Stimulated activated naive CD8-positive, alpha-beta T cell treated with anti-CD3 and anti-CD28 coated beads, Interleukin-15, amount 100 ng/mL, for 72 hours (primary cell): ENCODE data around the gene HSPA6.
A peak's percentile ranks its signal among the peaks of the same experiment; 100 is the strongest.
"Not testable (repeated sequence)": the region's sequence is repeated elsewhere in the genome, so short reads cannot be mapped to it uniquely, and the experiment has no call there.

Experiments
- ATAC-seq: fragments of 150-1000 bp; cut with Tn5 transposase; 2 replicates; pipeline ENCODE4 v1.10.0; 2021; ENCODE audit warnings: mild to moderate bottlenecking, moderate library complexity
- DNase-seq, 2 donors: peaks; one replicate each; pipeline ENCODE4 v3.0.0; 2021 to 2022
- H3K27ac Mint-ChIP-seq, 2 donors: one replicate each; pipeline ENCODE4 v1.8.0; 2022; ENCODE audit warnings: mild to moderate bottlenecking in 2 of 2, mixed read lengths in 2 of 2, moderate library complexity in 2 of 2
- H3K27me3 Mint-ChIP-seq: one replicate; pipeline ENCODE4 v1.8.0; 2022; ENCODE audit warnings: mixed read lengths
- H3K4me1 Mint-ChIP-seq: one replicate; pipeline ENCODE4 v1.8.0; 2022; ENCODE audit warnings: mild to moderate bottlenecking, mixed read lengths
- H3K4me3 Mint-ChIP-seq, 2 donors: one replicate each; pipeline ENCODE4 v1.8.0; 2022; ENCODE audit warnings: mild to moderate bottlenecking in 2 of 2, mixed read lengths in 2 of 2, moderate library complexity in 1 of 2
- H3K9me3 Mint-ChIP-seq, 2 donors: one replicate each; pipeline ENCODE4 v1.8.0; 2022; ENCODE audit warnings: mixed read lengths in 2 of 2

Gene HSPA6

DNA sequence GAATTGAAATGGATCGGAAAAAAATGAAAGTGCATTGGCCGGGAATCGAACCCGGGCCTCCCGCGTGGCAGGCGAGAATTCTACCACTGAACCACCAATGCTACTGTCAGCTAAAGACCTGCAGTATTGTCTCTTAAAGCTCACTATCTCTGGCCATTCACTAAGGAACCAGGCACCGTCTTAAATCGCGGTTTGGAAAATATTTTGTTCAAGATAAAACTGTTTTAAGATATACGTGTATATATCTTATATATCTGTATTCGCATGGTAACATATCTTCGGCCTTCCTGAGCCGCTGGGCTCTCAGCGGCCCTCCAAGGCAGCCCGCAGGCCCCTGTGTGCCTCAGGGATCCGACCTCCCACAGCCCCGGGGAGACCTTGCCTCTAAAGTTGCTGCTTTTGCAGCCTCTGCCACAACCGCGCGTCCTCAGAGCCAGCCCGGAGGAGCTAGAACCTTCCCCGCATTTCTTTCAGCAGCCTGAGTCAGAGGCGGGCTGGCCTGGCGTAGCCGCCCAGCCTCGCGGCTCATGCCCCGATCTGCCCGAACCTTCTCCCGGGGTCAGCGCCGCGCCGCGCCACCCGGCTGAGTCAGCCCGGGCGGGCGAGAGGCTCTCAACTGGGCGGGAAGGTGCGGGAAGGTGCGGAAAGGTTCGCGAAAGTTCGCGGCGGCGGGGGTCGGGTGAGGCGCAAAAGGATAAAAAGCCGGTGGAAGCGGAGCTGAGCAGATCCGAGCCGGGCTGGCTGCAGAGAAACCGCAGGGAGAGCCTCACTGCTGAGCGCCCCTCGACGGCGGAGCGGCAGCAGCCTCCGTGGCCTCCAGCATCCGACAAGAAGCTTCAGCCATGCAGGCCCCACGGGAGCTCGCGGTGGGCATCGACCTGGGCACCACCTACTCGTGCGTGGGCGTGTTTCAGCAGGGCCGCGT lies at the start of gene HSPA6:
TSS of gene HSPA6 (plus strand) at position 724 of the 925 bp plus-strand sequence. CDS start at position 843, 119 bp downstream.
- Mint-ChIP-seq H3K9me3 (peaks cover 6 to 14% of the 10 kb centered on the region in 2 donors), H3K4me1 (peaks cover 14% of the 10 kb centered on the region), H3K27me3 (peaks cover 28% of the 10 kb centered on the region), H3K27ac (peak within 1 kb of the TSS; percentile 92 to 100), H3K4me3 (peak within 1 kb of the TSS; percentile 81 to 85)
- peak; percentile 79 for ATAC-seq
- peak; percentile 73 to 78 for DNase-seq

DNA sequence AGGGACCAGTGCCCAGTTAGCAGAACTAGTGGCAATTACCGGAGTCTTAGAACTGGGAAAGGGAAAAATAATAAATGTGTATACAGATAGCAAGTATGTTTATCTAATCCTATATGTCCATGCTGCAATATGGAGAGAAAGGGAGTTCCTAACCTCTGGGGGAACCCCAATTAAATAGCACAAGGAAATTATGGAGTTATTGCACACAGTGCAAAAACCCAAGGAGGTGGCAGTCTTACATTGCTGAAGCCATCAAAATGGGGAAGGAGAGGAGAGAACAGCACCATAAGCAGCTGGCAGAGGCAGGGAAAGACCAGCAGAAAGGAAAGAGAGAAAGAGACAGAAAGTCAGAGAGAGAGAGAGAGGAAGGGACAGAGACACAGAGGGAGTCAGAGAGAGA lies 46.6 kb upstream of the HSPA6 start:
- not testable (repeated sequence) for H3K27ac Mint-ChIP-seq, H3K4me3 Mint-ChIP-seq, DNase-seq, H3K4me1 Mint-ChIP-seq, ATAC-seq, H3K9me3 Mint-ChIP-seq
- peaks cover 29% of the 10 kb centered on the region for H3K27me3 Mint-ChIP-seq

DNA sequence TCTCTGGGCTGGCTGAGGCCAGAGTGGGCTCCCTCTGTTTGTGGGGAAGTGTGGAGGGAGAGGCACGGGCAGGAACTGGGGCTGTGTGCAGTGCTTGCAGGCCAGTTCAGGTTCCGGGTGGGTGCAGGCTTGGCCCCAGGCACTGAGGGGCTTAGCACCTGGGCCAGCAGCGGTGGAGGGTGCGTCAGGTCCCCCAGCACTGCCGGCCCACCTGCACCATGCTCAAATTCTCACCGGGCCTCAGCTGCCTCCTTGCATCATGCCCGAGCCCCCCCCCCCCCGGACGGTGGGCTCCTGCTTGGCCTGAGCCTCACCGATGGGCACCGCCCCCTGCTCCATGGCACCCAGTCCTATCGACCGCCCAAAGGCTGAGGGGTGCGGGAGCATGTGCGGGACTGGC lies 45.4 kb upstream of the HSPA6 start:
- ATAC-seq (no peak), DNase-seq (no peak)
- H3K27me3 Mint-ChIP-seq: peaks cover 16% of the 10 kb centered on the region
- no peaks in the 10 kb centered on the region for H3K4me1 Mint-ChIP-seq
- no peak overlapping the region for H3K4me3 Mint-ChIP-seq
- H3K27ac Mint-ChIP-seq: no peak overlapping the region
- no peaks in the 10 kb centered on the region for H3K9me3 Mint-ChIP-seq

DNA sequence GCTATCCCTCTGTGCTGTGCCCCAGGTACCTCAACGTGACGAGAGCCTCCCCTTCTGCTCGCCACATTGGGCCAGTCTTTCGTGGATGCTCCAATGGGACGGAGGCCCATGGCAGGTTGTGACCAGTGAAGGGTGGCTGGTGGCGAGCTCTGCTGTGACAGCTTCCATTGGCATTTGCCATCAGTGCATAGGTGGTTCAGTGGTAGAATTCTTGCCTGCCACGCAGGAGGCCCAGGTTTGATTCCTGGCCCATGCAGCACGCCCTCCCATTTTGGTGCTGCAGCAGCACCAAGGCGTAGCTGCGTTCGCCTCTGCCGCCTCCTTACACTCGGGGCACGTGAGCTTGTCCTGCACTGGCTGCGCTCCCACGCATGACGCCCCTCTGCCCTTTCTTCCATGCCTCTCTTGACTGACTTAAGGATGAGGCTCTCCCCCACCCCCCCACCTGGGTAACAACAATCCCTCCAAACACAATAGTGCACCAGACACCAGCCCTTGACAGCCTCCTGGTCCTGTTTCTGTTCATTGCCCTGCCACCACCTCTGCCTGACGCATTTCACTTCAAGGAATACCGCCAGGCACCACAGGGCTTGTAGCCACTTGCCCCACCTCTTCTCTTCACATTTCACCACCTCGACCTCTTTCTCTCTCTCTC lies 43.8 kb upstream of the HSPA6 start:
- no peak overlapping the region for H3K4me3 Mint-ChIP-seq
- DNase-seq (no peak), ATAC-seq (no peak)
- H3K4me1 Mint-ChIP-seq: no peaks in the 10 kb centered on the region
- no peak overlapping the region for H3K27ac Mint-ChIP-seq
- no peaks in the 10 kb centered on the region for H3K9me3 Mint-ChIP-seq
- peaks cover 7% of the 10 kb centered on the region for H3K27me3 Mint-ChIP-seq

DNA sequence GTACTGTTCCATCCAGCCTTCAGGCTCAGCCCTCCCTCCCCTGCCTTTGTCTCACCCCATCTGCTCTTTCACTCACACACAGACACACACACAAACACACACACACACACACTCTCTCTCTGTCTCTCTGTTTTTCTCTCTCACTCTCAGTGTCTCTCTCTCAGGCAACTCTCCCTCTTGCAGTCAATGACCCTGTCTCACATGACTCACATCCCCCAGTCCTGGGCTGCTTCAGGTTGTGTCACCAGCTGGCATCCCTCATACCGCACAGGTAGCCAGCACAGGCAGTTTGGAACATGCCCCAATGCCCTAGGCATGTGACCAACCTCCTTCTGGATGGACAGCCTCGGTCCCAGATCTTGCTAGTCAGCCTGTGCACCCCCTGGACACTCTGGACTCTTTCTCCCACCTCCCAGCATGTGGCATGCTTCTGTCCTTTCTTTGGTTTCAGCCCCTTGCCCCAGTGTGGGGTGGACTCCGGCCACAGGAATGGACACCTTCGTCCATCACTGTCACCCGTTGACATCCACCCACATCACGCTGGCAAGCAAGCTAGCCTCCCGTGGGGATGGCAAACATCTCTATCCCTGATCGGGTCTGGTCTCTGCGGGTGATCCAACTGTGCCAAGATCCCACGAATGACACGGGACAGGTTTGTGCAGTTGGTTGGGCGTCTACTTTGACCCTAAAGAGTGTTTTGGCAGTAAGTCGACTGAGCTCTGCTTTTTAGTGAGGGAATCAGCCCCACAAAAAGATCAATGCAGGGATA lies 42.5 kb upstream of the HSPA6 start:
- no peak for ATAC-seq
- H3K4me1 Mint-ChIP-seq: no peaks in the 10 kb centered on the region
- no peak for DNase-seq
- H3K27ac Mint-ChIP-seq: no peak overlapping the region
- H3K9me3 Mint-ChIP-seq: no peaks in the 10 kb centered on the region
- peaks cover 7% of the 10 kb centered on the region for H3K27me3 Mint-ChIP-seq
- H3K4me3 Mint-ChIP-seq: no peak overlapping the region

DNA sequence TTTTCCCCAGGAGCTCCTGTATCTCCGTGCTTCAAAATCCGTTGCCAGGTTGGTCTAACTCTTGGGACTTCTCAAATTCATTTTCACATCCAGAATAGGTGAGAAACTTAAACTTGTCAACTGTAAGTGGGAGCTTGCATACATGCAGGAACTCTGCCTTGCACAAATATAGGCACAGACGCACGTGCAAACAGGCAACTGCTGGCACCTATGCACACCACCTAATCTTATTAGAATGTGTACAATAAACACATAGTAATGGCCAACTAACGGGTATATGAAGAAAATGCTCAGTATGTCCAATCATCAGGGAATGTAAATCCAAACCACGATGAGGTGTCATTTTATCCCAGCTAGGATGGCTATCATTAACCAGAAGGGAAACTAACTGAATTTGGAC lies 41.7 kb upstream of the HSPA6 start:
- DNase-seq (no peak), ATAC-seq (no peak)
- no peak overlapping the region for H3K27ac Mint-ChIP-seq
- H3K27me3 Mint-ChIP-seq: peaks cover 7% of the 10 kb centered on the region
- no peak overlapping the region for H3K4me3 Mint-ChIP-seq
- no peaks in the 10 kb centered on the region for H3K4me1 Mint-ChIP-seq
- no peaks in the 10 kb centered on the region for H3K9me3 Mint-ChIP-seq

DNA sequence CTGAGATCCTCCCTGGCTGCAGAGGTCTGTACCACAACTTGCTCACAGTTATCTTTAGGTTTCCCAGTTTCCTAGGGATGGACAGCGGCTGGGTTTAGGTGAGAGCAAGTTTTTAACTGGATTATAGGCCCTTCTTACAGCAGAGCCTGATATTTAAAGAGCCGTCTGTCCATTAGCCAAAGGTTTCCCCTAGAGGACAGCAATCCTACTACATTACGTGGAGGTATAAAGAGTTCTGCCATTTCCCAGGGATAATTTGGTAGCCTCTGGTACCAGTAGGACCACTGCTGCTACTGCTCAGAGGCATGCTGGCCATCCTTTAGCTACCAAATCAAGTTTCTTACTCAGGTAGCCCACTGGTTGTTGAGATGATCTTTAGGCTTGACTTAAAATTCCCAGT lies 41.0 kb upstream of the HSPA6 start:
- H3K4me1 Mint-ChIP-seq: no peaks in the 10 kb centered on the region
- H3K27ac Mint-ChIP-seq: no peak overlapping the region
- no peak overlapping the region for H3K4me3 Mint-ChIP-seq
- H3K27me3 Mint-ChIP-seq: peaks cover 10% of the 10 kb centered on the region
- DNase-seq (no peak), ATAC-seq (no peak)
- H3K9me3 Mint-ChIP-seq: no peaks in the 10 kb centered on the region

DNA sequence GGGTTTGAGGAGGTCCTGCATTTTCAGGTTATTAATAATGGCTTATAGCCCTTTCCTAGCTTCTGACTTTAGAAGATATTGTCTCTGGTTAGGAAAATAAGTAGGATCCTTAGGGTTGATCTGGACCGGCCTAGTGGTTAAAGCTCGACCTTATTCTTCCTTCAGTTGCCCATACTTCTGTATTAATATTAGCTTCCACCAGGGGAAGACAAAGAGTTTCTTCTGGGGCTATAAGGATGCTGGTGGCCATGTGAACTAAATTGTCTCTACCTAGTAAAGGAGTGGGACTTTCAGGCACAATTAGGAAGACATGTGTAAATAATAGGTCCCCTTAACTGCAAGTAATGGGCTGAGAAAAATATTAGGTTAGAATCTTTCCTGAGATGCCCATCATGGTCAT lies 39.7 kb upstream of the HSPA6 start:
- H3K4me3 Mint-ChIP-seq: no peak overlapping the region
- H3K27me3 Mint-ChIP-seq: peaks cover 20% of the 10 kb centered on the region
- no peak for ATAC-seq
- no peaks in the 10 kb centered on the region for H3K9me3 Mint-ChIP-seq
- DNase-seq: no peak
- H3K4me1 Mint-ChIP-seq: no peaks in the 10 kb centered on the region
- H3K27ac Mint-ChIP-seq: no peak overlapping the region

DNA sequence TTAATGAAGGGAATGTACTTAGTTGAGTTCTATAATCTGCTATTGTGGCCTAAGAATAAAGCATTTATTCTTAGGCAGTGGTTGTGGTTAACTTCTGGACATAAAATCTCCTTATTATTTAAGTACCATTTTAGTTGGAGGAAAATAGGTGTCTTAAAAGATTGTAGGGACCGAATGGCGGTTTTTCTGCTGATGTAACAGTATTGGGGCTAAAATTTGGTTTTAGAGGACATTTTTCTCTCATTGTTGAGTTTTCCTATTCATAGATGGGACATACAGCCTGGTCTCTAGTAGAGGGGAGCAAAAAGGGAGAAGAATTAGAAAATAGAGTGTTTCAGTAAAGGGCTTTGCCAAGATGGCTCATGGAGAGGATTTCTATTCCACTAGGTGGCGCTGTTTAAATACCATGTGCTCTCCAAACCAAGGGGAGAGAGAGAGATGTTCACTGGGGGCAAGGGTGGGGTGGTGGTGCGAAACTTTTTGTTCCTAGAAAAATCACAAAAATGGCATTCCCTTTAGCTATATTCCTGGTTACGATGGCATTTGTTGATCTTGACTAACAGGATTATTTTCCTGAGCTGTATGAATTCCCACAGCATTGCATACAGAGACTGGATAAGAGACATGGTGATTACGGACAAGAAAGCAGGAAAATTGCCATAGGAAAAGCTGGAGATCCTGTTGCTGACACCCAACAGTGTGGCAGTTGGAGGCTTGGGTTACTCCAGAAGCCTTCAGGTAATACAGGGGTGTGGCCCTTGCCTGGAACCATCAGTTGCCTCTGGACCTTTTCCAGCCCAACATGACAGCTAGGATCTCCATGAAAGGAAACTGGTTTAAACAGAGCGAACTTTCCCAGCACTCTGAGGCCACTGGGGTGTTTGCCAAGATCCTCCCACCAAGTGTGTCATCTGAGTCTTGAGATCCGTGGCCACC lies 37.3 kb upstream of the HSPA6 start:
- peak; percentile 36 to 52 for DNase-seq
- ATAC-seq: peak; percentile 74
- peaks cover 41% of the 10 kb centered on the region for H3K27me3 Mint-ChIP-seq
- no peak overlapping the region for H3K4me3 Mint-ChIP-seq
- H3K9me3 Mint-ChIP-seq: no peaks in the 10 kb centered on the region
- no peak overlapping the region for H3K27ac Mint-ChIP-seq
- H3K4me1 Mint-ChIP-seq: peaks cover 17% of the 10 kb centered on the region

DNA sequence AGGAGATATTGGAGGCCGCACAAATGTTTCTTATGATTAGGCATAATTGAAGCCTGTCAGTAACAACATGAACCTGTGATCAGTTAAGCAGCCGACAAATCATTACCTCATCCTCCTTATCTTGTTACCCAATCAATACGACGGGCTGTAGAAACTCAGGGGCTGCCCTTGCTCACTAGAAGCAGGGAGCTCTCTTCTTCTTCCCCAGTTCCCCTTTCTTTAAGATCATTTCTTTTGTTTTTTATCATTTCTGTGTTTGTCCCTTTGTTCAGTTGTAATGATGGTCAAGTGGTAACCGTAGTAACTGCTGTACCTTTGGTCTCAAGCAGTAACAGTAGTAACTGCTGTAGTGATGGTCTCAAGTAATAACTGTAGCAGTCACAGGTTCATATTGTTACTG lies 32.9 kb upstream of the HSPA6 start:
- Mint-ChIP-seq H3K4me1 (peaks cover 23% of the 10 kb centered on the region), H3K27ac (no peak overlapping the region), H3K27me3 (peaks cover 65% of the 10 kb centered on the region), H3K4me3 (peak overlapping the region in 1 of 2 donors; percentile 20), H3K9me3 (no peaks in the 10 kb centered on the region)
- DNase-seq (no peak), ATAC-seq (no peak)

DNA sequence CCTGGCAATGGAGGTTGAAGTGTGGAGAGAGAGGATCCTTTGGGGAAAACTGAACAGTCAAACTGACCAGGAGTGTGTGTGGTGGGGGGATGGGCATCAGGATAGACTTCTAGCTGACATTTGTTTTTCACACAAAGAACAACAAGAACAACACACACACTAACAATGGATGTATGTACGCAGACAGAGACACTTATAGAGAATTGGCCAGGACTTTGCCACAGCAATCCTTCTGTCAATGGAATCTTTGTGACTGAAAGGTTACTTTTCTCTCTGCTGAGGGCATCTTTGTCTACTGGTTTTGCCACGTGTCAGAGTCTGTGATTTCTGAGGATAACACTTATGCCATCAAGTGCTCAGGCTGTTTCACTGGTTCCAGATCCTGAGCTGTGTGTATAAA lies 31.5 kb upstream of the HSPA6 start:
- Mint-ChIP-seq H3K27me3 (peaks cover 76% of the 10 kb centered on the region), H3K4me3 (no peak overlapping the region), H3K9me3 (no peaks in the 10 kb centered on the region), H3K4me1 (peaks cover 23% of the 10 kb centered on the region), H3K27ac (no peak overlapping the region)
- ATAC-seq (no peak), DNase-seq (no peak)

DNA sequence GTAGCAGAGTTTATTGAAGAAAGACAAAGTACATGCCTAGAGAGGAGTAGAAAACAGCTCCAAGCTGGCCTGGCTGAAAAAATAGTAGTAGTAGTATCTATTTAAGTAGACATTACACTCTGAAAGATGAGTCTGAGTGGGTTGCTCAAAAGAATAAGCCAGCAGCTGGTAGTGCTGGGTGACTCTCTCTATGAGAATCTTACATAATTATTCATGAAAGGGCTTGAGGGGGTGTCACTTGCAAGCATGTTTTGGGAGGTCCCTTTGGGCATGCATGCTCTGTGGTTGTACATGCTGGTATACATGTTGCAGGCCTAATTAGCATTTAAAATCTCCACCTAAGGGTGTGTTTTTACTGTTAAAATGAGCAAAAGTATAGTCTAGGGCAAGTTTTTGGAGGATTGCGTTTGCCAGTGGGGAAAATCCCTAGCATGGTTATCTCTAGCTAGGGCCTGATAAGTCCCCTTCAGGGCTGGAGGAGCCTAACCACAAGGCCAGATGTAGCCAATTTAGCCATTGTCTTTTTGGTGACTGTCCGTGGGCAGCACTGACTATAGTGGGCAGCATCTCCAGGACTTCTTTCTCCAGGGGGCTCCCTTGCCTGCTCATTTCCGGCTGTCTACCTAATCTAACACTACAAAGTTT lies 30.1 kb upstream of the HSPA6 start:
- no peak overlapping the region for H3K27ac Mint-ChIP-seq
- H3K27me3 Mint-ChIP-seq: peaks cover 72% of the 10 kb centered on the region
- H3K4me3 Mint-ChIP-seq: no peak overlapping the region
- ATAC-seq (no peak), DNase-seq (no peak)
- H3K4me1 Mint-ChIP-seq: peaks cover 23% of the 10 kb centered on the region
- no peaks in the 10 kb centered on the region for H3K9me3 Mint-ChIP-seq

DNA sequence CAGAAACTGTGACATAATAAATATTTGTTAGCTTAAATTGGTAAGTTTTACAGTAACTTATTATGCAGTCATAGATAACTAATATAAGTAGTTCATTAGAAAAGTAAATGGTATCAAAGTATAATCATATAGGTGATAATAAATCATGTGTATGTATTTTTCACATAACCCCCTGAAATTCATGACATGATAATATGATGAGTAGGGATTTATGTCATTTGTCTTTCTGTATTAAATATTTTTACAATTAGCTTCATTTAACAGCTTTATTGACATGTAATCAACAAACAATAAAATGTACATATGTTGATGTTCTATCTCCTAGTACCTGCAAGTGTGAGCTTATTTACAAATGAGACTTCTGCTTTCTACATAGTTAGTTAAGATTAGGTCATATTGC lies 28.9 kb upstream of the HSPA6 start:
- H3K9me3 Mint-ChIP-seq: no peaks in the 10 kb centered on the region
- no peak overlapping the region for H3K4me3 Mint-ChIP-seq
- H3K27me3 Mint-ChIP-seq: peaks cover 71% of the 10 kb centered on the region
- no peak for ATAC-seq
- no peak for DNase-seq
- H3K4me1 Mint-ChIP-seq: peaks cover 27% of the 10 kb centered on the region
- no peak overlapping the region for H3K27ac Mint-ChIP-seq

DNA sequence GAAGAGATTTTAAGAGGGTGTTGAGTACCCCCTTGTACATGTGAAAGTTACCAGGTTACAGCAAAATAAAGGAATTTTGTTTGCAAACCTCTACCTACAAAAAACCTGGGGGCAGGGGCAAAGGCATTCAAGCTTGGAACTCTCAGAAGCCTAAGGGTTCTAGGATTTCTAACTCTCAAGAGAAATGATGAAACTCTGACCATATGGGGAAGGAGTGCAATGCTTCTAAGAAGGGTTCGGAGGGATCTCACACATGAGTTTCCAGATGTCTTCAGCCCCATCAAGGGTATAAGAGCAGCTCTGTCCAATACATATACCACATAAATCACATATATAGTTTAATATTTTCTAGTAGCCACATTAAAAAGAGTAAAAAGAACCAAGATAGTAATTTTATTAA lies 26.4 kb upstream of the HSPA6 start:
- DNase-seq (no peak), ATAC-seq (no peak)
- H3K9me3 Mint-ChIP-seq: no peaks in the 10 kb centered on the region
- peaks cover 66% of the 10 kb centered on the region for H3K27me3 Mint-ChIP-seq
- no peak overlapping the region for H3K27ac Mint-ChIP-seq
- no peak overlapping the region for H3K4me3 Mint-ChIP-seq
- H3K4me1 Mint-ChIP-seq: peaks cover 8% of the 10 kb centered on the region
